Left ventricle myocardium superior (tissue), 1 donor: Measurements from ENCODE around the gene AGO1. TPM values are rescaled to one million over a fixed set of nuclear protein-coding genes. Genes with fewer than 3 reads are reported as not detected.
A peak's percentile ranks its signal among the peaks of the same experiment; 100 is the strongest.
"Not testable (repeated sequence)": the region's sequence is repeated elsewhere in the genome, so short reads cannot be mapped to it uniquely, and the experiment has no call there.

Experiments used
- ATAC-seq: fragments of 200-7000 bp; cut with Tn5 transposase; one replicate; pipeline ENCODE4 v1.9.1; 2020; ENCODE audit warnings: mild to moderate bottlenecking, moderate library complexity
- DNase-seq: peaks from one replicate; pipeline ENCODE4 v3.0.0-alpha.2; 2020
- intact Hi-C: fragments of 100-400 bp; cut with micrococcal nuclease; formaldehyde crosslinking; loops from one replicate; pipeline ENCODE4 v1.11.0; 2022
- total RNA-seq: library from RNA; stranded (reverse); fragmentation: NEBNext Ultra II Directional; extraction: Animal tissue kit (Norgen Biotek cat#: 25700); gene quantifications from one replicate; pipeline ENCODE4 v1.2.1, GENCODE V29; 2021
- donor health status: DM: no; HTN: yes; CAD: no; lungs with severe emphysema.

Gene AGO1
- total RNA-seq, 1 donor from 2014 or later, result 20.3 TPM

DNA sequence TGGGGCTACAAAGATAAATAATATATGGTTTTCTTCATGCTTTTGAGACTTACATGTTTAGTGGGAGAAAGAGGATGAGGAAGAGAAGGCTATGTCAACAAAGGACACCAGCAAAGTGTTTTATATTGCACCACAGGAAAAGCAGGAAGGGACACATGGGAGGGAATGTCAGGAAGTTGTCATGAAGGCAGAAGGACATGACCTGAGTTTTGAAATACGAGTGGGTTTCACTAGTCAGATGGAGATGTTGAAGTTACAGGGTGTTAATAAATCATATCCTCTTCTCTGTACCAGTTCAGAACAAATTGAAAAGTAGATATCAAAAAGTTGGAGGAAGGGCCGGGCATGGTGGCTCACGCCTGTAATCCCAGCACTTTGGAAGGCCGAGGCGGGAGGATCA is 18.2 kb upstream of the AGO1 start:
- intact Hi-C loops, result no loop called here
- DNase-seq, result no peak
- ATAC-seq, result no peak

DNA sequence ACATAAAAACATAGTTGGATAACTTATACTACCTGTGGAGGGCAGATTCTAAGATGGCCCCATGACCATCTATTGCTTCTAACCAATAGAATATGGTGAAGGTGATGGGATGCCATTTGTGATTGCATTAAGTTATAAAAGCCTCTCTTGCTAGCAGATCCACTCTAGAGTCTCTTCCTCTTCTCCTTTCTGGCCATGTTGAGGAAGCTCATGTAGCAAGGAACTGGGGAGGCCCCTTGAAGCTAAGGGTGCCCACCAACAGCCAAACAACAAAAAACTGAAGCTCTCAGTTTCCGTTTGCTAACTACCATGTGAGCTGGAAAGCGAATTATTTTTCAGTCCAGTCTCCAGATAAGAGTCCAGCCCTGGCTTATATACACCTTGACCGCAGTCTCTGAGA is 16.0 kb upstream of the AGO1 start:
- DNase-seq (no peak), ATAC-seq (no peak)
- intact Hi-C loops, result no loop called here

DNA sequence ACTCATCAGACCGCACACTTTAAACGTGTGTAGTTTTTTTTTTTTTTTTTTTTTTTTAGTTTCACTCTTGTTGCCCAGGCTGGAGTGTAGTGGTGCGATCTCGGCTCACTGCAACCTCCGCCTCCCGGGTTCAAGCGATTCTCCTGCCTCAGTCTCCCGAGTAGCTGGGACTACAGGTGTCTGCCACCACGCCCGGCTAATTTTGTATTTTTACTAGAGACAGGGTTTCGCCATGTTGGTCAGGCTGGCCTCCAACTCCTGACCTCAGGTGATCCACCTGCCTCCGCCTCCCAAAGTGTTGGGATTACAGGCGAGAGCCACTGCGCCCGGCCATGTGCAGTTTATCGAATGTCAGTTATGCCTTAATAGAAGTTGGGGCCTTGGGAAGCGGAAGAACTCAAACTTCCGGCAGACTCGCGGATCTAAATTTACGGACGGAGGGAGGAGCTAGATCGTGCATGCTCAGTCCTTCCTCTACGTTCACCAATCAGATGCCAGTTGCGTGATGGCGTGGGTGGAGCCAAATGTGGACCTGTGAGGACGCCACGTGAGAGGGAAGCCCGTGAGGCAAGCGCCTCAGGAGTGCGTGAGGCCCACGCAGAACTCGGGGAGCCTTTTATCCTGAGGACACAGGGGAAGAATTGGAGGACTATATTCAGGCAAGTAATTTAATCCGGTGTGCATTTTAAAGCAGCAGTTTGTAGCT is 13.6 kb upstream of the AGO1 start:
- not testable (repeated sequence) for DNase-seq, ATAC-seq

DNA sequence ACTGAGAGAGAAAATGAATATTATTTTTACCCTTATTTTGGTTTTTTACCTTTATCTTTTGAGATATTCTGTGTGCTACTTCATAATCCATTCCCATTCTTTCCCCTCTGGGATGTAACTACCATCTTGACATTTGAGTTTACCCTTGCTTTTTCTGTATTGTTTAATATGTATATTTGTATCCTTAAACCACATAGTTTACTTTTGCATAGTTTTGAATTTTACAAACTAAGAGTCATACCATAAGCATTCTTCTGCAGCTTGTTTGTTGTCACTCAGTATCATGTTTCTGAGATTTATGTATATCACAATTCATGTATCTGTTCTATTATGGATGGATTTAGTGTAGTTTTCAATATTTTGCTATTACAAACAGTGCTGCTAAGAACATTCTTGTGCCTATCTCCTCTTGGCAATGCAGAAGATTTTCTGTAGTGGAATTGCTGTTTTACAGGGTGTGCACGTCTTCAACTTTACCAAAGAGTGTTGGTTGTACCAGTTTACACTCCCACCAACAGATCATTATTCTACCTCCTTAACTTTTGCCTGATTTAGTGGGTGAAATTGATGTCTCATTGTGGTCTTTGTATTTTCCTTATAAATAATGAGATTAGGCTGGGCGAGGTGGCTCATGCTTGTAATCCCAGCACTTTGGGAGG is 12.2 kb upstream of the AGO1 start:
- DNase-seq (no peak), ATAC-seq (no peak)
- intact Hi-C loops, result no loop called here

More for the DNA sequence above, 13.6 kb upstream of the AGO1 start:
- intact Hi-C loops, result not testable (repeated sequence)

DNA sequence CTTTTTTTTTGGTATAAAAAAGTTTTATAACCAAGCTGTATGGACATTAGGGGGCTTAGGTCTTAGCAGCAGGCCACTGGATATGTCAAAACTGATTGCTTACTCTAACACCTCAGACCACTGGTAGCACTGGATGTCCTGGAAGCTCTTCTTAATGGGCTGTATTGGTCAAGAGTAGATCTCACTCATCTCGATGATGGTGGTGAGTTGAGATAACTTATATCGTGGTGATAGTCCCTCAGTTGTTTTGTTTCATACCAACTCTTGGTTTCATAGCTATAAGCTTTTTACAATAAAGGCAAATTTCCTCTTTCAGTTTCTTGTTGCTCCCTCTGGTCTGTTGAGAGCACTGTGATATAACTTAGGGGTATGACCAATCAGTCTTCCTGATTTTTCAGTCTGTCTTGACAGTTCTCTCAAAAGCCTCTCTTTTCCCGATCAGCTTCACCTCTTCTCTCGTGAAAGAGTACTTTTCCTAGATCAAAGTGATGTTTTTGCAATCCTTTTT is 9.7 kb upstream of the AGO1 start:
- ATAC-seq, result no peak
- intact Hi-C loops, result no loop called here
- no peak for DNase-seq

DNA sequence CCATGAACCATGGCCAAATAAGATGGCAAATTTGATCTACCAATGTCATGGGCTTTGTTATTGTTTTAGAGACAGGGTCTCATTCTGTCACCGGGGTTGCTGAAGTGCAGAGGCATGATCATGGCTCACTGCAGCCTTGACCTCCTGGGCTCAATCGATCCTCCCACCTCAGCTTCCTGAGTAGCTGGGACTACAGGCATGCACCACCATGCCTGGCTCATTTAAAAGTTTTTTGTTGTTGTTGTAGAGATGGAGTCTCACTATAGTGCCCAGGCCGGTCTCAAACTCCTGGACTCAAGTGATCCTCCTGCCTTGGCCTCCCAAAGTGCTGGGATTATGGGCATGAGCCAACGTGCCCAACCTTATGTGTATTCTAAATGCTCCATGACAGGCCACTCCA is 8.9 kb upstream of the AGO1 start:
- intact Hi-C loops, ATAC-seq, DNase-seq: not testable (repeated sequence)

DNA sequence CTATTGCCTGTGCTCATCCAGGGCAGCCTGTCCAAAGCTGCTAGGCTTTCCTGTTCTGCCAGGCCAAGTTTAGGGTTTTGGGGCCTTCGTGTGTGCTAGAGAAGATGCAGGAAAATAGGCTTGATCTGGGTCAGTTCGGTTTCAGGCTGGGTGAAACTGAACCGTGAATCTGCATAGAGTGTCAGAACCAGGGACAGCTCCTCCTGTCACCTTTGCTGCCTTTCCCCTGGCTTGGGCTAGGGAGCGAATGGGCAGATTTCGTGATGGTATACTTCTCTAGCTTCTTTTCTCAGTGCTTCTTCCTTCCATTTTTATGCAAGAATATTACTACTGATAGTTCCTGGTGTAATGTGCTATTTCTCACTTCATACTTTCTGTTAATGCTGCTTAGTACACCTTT is 6.0 kb upstream of the AGO1 start:
- DNase-seq, result no peak
- no peak for ATAC-seq
- intact Hi-C loops, result no loop called here

DNA sequence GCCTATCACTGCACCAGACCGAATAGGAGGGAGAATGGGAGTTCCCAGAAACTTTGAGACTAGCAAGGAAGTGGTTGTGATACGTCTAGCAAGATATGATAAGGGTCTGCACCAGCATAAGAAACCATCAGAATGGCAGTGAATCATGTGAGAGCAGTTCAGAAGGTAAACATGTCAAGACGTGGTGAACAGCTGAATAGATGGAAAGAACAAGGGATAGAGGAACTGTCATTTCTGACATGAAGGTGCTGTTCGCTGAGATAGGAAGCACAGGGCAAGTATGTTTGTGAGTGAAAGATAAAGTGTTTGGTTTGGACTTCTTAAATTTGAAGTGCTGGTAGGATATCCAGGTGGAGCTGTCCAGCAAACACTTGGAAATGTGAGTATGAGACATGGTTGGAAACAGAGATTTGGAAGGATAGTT is 1.1 kb upstream of the AGO1 start:
- ATAC-seq (no peak), DNase-seq (no peak)
- intact Hi-C loops, result no loop called here

DNA sequence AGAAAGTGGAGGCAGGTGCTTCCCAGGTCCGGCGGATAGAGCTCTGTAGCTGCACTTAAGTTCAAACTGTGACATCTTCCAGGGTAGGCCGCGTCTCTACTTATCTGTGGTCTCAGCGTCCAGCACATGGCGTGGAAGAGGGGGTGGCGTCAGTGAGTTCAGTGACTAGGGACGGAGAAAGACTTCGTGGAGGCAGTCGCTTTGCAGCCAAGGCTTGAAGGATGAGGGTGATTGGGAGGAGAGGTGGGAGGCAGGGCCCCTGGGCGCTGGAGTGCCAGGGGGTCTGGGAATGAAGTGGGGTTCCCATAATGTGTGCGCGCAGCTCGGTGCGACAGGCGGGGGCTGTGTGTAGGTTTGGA is 444 bp upstream of the AGO1 start:
- ATAC-seq (no peak), DNase-seq (no peak)
- intact Hi-C loops, result no loop called here

DNA sequence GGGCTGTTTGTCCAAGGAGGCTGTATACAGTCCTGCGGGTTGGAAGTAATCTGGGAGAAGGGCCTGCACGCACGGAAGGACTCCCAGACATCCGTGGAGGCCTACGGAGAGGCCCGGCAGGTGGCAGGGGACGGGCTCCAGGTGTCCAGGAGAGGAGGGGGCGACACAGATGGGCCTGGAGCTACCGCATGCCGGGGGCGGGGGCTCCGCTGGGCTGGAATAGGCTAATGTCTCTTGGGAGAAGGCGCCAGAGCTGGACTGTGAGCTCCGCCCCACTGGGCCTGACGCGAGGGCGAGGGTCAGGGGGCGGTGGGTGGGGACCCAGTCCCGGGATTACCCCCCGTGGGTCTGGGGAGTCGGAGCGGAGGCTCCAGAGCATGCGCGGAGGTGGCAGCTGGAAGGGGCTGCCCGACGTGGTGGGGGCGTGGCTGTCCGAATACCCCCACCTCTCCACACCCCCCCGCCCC is 659 bp downstream of the AGO1 start:
- DNase-seq (peak; percentile 66), ATAC-seq (peak; percentile 60)
- intact Hi-C loops, result no loop called here

DNA sequence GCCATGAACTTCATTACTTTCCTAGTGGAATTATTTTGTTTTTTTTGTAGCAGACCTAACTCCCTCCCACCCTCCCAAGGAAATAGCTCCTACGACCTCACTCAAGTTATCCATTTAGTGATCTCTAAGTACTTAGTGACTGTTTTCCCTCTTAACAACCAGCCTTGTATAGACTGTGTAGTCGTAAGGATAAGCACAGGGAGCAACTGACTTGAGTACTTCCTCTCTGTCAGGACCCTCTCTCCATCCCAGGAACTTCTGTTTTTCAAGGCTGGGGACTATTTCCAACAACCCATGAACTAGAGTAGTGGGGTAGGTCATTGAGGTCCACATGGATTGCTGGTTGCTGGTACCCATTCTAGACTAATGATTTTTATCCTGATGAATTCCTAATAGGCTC is 1.9 kb downstream of the AGO1 start:
- intact Hi-C loops, result no loop called here
- ATAC-seq, result no peak
- no peak for DNase-seq

DNA sequence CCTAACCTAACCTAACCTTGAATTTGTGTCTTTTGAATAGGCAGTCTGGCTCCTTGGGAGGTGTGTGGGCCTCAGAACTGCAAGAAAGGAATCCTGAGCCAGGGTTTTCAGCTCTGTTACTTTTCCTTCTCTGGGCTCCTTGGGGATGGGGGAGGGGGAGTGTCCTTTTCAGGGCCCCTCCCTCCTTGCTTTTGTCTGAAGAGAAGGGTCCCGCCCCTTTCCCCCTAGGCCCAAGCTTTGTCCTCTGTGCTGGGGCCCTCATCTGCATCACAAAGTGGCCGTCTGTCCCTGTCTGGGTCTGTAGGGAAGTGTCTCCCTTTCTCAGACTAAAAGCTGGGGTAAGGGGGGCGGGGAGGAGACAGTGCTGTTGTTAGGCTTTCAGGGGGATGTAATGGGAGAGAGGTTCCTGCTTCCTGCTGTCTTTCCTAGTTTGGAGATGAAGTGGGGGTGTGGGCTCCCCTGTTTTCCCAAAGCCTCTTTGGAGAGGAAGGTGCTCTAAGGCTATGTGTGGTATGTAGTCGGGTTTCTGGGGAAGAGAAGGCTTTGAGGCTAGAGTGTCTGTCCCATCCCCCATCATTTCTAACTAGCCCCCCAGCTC is 3.1 kb downstream of the AGO1 start:
- no peak for DNase-seq
- intact Hi-C loops, result no loop called here

DNA sequence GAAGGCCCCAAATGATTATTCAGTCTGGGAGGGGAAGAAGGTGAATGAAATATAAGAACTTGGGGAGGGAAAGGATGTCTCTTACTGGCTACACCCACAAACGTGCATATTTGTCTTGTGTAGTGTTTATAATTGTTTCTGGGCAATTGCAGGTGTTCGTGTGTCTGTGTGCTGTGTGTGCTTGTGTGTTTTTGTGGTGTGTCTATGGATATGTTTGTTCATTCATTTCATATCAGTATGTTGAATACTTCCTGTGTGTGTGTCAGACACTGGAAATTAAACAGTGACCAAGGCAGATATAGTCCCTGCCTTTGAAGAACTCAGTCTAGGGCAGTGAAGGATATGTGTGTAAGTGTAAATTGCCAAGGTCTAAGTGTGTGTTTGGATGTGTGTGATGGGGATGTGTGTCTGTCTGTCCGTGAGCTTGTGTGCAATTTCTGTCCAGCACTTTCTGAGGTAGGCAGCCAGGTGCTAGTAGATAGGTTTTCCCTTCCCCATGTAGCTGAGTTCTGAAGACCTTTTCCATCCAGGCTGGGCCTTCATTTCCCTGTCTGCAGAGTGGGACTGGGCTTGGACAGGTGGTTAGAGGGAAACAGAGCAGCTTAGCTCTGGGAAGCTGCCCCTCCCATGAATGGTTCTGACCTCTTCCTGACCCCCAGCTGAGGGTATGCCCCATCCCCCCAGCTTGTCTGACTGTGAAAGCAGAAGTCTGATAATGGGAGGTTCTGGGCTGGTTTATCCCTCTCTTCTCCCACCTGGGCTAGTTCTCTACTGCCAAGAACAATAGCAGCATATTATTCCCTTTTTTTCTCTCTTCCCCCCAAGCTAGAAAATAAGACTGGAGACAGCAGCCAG is 3.8 kb downstream of the AGO1 start:
- intact Hi-C loops, result no loop called here
- DNase-seq, result no peak
- no peak for ATAC-seq

More for the DNA sequence above, 3.1 kb downstream of the AGO1 start:
- ATAC-seq, result no peak

DNA sequence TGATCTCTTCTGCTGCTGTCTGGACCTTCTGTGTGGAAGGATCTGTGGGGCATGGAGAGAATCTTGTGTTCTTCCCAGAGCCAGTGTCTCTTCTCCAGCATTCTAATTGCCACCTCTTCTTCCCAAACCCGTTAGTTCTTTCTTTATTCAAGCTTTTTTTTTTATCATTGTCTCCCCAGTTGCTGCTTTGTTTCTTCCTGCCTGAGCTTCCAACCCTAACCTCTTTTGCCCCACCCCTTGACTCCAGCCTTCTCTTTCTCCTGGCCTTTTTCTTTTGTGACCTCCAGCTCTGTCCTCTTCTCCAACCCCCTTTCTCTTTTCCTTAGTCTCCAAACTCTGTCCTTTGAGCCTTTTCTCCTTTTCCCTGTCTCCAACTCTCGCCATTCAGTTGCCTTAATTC is 4.5 kb downstream of the AGO1 start:
- ATAC-seq (no peak), DNase-seq (no peak)
- intact Hi-C loops, result no loop called here

DNA sequence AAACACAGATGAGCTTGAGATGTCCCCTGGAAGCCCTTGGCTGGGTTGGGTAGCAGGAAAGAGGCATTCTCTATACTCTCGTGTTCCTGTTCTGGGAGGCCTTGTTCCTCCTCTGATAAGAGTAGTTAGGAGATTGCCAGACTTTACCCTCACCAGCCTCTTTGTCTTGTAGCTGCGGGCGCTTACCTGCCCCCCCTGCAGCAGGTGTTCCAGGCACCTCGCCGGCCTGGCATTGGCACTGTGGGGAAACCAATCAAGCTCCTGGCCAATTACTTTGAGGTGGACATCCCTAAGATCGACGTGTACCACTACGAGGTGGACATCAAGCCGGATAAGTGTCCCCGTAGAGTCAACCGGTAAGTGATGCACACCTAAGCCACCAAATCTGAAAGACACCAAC is 5.2 kb downstream of the AGO1 start:
- no peak for DNase-seq
- no peak for ATAC-seq
- intact Hi-C loops, result no loop called here

DNA sequence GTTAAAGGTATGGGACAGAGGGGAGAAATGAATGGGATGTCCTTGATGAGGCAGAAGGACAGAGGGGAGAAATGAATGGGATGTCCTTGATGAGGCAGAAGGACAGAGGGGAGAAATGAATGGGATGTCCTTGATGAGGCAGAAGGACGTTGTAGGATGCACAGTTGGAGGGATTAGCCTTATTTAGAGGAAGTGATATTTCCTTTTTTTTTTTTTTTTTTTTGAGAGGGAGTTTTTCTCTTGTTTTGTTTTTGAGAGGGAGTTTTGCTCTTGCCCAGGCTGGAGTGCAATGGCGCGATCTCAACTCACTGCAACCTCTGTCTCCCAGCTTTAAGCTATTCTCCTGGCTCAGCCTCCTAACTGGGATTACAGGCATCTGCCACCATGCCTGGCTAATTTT is 6.0 kb downstream of the AGO1 start:
- ATAC-seq, intact Hi-C loops, DNase-seq: not testable (repeated sequence)

DNA sequence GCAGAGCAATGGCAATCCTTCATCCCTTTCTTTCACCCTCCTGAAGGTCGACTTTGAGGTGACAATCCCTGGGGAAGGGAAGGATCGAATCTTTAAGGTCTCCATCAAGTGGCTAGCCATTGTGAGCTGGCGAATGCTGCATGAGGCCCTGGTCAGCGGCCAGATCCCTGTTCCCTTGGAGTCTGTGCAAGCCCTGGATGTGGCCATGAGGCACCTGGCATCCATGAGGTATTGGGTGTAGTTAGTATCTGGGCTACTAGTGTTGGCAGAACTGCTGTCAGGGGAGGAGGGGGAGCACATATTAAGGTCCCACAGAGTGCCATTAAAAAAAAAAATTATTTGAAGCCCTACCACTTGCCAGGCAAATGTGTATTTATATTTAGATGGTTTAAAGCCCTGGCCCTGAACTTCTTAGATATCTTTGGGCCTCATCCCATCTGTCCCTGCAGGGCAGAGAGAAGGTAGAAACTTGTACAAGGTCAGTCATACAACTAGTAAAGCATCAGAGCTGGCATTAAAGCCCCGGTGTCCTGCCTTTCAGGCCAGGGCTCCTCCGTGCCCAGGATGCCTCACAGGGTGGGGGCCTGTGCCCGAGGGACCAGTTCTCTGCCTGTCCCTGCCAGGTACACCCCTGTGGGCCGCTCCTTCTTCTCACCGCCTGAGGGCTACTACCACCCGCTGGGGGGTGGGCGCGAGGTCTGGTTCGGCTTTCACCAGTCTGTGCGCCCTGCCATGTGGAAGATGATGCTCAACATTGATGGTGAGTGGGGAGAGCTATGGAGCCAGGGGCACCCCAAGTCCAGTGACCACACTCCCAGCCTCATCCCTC is 10.3 kb downstream of the AGO1 start:
- intact Hi-C loops, result no loop called here
- ATAC-seq (peak; percentile 78), DNase-seq (peak; percentile 38)

DNA sequence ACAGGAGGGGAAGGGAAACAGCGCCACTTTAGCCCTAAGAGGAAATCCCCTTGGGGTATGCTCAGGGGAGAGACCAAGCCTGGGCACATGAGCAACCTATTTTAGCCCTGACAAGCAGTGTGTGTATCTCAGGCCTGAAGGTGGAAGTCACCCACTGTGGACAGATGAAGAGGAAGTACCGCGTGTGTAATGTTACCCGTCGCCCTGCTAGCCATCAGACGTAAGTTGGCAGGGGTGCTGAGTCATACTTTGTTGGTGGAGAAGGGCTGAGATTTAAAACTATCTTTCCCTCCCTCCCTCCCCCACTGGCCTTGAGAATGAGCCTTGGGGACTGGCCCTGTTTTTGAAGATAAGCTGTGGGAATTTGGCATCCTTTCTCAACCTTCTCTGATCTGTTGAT is 11.2 kb downstream of the AGO1 start:
- DNase-seq (no peak), ATAC-seq (peak; percentile 70)
- intact Hi-C loops, result no loop called here

DNA sequence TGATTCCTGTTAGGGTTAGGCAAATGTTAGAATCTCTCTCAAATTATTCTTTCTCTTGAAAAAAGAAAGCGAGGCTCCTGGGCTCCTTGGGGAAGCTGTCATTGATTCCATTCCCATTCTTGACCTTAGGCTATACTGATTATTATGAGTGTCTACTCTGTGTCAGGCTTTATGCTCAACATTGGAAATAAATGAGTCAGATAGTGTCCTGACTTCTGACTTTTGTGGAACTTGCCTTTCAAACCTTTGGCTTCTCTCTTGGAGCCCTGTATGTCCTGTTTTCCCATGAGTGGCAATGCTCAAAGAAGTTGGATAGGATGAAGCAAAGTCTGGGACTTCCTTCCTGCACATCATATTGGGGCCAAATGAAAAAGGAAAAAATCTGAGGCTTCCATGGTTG is 11.6 kb downstream of the AGO1 start:
- ATAC-seq (no peak), DNase-seq (no peak)
- intact Hi-C loops, result no loop called here
